HG02943 (cell line): ENCODE data around the gene ARHGAP42.

Experiments used
- ATAC-seq: cut with Tn5 transposase; IDR thresholded peaks from one replicate; pipeline ENCODE4 v1.9.1; 2021; ENCODE audit warnings: mild to moderate bottlenecking, low read depth, moderate library complexity; ENCODE audit not compliant: unreplicated experiment

Gene ARHGAP42

GRCh38 chr11:100948936-100949335 is 261.8 kb downstream of the ARHGAP42 start:
- no peak for ATAC-seq

GRCh38 chr11:100949443-100949842 is 262.4 kb downstream of the ARHGAP42 start:
- ATAC-seq = no peak

- ATAC-seq = no peak
These were observed 268.2 kb downstream of the ARHGAP42 start for GRCh38 chr11:100955318-100955717.

- no peak for ATAC-seq
These were observed 269.3 kb downstream of the ARHGAP42 start for GRCh38 chr11:100956351-100956750.

GRCh38 chr11:100957499-100957898 is 270.4 kb downstream of the ARHGAP42 start:
- no peak for ATAC-seq

- ATAC-seq = no peak
These were observed 274.5 kb downstream of the ARHGAP42 start for GRCh38 chr11:100961633-100962032.

- no peak for ATAC-seq
These were observed 276.3 kb downstream of the ARHGAP42 start for GRCh38 chr11:100963375-100963774.

- ATAC-seq = no peak
These were observed 277.3 kb downstream of the ARHGAP42 start for GRCh38 chr11:100964435-100964834.

GRCh38 chr11:100965346-100965745 is 278.3 kb downstream of the ARHGAP42 start:
- no peak for ATAC-seq

GRCh38 chr11:100966366-100966765 is 279.3 kb downstream of the ARHGAP42 start:
- ATAC-seq = no peak

GRCh38 chr11:100969008-100969407 is 281.9 kb downstream of the ARHGAP42 start:
- no peak for ATAC-seq

- no peak for ATAC-seq
These were observed 283.4 kb downstream of the ARHGAP42 start for GRCh38 chr11:100970283-100971164.

- ATAC-seq = no peak
These were observed 285.0 kb downstream of the ARHGAP42 start for GRCh38 chr11:100972046-100972445.

- no peak for ATAC-seq
These were observed 291.4 kb downstream of the ARHGAP42 start for GRCh38 chr11:100978442-100978841.

GRCh38 chr11:100978939-100979338 is 291.9 kb downstream of the ARHGAP42 start:
- ATAC-seq = no peak

GRCh38 chr11:100980156-100980555 is 293.1 kb downstream of the ARHGAP42 start:
- no peak for ATAC-seq

- no peak for ATAC-seq
These were observed 294.2 kb downstream of the ARHGAP42 start for GRCh38 chr11:100981196-100981824.

GRCh38 chr11:100984668-100985067 is 297.6 kb downstream of the ARHGAP42 start:
- no peak for ATAC-seq

GRCh38 chr11:100990931-100991330 is 303.8 kb downstream of the ARHGAP42 start:
- no peak for ATAC-seq

GRCh38 chr11:100991541-100991940 is 304.5 kb downstream of the ARHGAP42 start:
- ATAC-seq = no peak

- ATAC-seq = no peak
These were observed 307.9 kb downstream of the ARHGAP42 start for GRCh38 chr11:100994966-100995365.

- no peak for ATAC-seq
These were observed 312.7 kb downstream of the ARHGAP42 start for GRCh38 chr11:100999756-101000155.
